Activated gamma-delta T cell treated with anti-CD3 and anti-CD28 coated beads, Interleukin-2, amount 50 U/mL, for 16 hours (primary cell): ENCODE data around the gene C1QTNF9.
"Not testable (repeated sequence)": the region's sequence is repeated elsewhere in the genome, so short reads cannot be mapped to it uniquely, and the experiment has no call there.

Experiments used
- DNase-seq: peaks from one replicate; pipeline ENCODE4 v3.0.0-alpha.2; 2020; ENCODE audit warnings: low read depth

C1QTNF9 gene, protein sequence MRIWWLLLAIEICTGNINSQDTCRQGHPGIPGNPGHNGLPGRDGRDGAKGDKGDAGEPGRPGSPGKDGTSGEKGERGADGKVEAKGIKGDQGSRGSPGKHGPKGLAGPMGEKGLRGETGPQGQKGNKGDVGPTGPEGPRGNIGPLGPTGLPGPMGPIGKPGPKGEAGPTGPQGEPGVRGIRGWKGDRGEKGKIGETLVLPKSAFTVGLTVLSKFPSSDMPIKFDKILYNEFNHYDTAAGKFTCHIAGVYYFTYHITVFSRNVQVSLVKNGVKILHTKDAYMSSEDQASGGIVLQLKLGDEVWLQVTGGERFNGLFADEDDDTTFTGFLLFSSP

GRCh38 chr13:24309300-24309699 lies at the start of gene C1QTNF9:
Gene C1QTNF9 (plus strand): TSS chr13:24309580. CDS start chr13:24316004, 6,424 bp downstream.
- DNase-seq = not testable (repeated sequence)

DNA sequence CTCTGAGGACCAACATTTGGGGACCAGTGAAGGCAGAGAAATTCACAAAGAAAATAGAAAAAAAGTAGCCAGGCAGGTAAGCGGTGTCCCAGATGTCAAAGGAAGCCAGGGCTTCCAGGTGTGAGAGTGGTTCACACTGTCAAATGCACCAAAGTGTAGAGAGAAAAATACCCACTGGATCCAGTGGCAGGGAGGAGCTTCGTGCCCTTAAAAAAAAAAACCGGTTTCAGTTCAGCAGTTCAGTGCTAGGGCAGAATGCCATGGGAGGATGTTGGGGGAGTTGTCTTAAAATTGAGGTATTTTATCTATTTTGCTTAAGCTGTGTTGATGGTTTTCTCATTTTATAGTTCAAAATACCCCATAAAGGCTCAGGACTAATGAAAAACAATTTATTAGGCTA lies 47.8 kb upstream of the C1QTNF9 start:
- DNase-seq = no peak

GRCh38 chr13:24263632-24264031 lies 45.7 kb upstream of the C1QTNF9 start:
- no peak for DNase-seq

DNA sequence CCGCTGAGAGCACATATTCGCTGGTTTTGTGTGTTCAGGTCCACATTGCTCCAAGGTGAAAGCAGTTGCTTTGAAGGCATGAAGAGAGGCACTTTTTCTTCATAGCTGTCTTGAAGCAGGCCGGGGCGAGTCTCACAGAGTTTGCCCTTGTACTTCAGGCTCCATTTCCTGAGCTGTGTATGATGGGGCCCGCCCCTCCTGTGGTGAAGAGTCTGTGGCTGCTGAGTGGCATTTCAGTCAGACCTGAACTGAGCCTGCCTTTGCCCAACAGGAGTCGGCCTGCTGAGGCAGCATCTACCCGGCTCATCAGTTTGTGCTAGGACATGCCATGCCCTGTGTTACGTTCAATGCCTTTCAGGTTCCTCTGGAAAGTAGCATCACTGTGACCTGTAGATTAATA lies 44.4 kb upstream of the C1QTNF9 start:
- DNase-seq = peak; percentile 68

- no peak for DNase-seq
These were observed 43.9 kb upstream of the C1QTNF9 start for GRCh38 chr13:24265453-24265852.

- no peak for DNase-seq
These were observed 42.1 kb upstream of the C1QTNF9 start for GRCh38 chr13:24267274-24267673.

GRCh38 chr13:24267801-24268200 lies 41.6 kb upstream of the C1QTNF9 start:
- DNase-seq = no peak

DNA sequence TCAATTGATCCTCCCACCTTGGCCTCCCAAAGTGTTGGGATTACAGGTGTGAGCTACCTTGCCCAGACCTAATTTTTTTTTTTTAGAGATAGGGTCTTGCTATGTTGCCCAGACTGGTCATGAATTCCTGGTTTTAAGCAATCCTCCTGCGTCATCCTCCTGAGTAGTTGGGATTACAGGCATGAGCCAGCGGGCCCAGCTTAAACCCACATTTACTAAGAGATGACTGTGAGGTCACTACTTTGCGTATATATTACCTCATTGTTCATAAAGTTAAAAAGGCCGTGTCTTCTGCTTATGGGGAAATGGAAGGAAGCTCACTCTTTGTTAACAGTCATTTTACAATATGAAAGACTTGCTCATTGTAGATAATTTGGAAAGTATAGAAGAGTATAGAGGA lies 39.6 kb upstream of the C1QTNF9 start:
- DNase-seq = no peak

GRCh38 chr13:24270639-24271141 lies 38.7 kb upstream of the C1QTNF9 start:
- DNase-seq = no peak

DNA sequence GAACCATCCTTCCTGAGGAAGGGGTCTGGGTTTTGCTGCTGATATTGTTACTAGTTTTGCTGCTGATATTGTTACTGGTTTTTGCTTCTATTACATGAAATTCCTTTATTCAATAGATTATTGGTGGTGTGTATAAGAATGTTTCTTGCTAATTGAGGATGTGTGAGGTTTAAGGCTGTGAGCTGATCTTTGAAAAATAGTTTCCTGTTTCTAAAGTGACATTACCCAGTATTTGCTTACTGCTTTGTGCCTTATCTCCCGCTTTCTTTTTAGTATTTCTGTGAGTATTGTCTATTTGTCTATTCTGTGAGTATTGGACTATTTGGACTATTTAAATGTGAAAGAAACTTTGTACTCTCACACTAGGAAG lies 38.2 kb upstream of the C1QTNF9 start:
- DNase-seq = no peak

DNA sequence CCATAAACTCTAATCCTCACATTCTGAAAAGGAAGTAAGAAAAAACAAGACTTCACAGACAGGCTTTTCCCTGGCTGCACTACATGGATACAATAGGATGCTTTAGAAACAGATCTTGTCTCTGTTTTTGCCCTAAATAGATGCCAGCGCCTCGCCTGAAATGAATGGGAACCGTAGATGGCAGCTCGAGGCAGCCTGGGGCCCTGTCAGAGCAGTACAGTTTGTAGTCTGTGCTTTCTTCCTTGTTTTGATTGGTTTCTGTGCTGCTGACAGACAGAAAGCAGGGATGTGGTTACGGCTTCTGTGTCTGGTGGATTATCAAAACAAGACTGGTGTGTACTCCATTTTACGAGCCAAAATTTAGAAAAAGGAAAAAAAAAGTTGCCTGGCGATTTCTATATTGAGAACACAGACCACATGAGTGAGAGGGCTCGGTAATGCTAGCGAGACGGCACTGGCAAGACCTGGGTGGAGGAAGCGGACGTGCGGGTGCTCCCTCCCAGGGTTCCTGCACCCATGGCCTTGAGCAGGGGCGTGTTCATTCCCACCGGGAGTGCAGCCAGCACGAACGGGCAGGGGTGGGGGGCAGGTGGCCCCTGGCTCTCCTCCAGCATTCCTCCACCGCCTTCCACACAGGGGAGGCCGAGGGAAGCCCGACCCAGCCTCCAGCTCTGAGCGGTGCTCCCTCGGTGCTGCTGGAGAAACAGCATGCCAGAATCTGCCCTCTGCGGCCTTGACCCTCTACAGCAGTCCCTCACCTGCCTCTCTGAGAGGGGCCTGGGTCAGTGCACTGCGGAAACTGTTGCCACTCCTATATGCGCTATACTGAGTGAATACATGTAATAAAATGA lies 37.6 kb upstream of the C1QTNF9 start:
- no peak for DNase-seq

- DNase-seq = no peak
These were observed 36.8 kb upstream of the C1QTNF9 start for GRCh38 chr13:24272452-24273161.

GRCh38 chr13:24273926-24274325 lies 35.5 kb upstream of the C1QTNF9 start:
- DNase-seq = no peak

DNA sequence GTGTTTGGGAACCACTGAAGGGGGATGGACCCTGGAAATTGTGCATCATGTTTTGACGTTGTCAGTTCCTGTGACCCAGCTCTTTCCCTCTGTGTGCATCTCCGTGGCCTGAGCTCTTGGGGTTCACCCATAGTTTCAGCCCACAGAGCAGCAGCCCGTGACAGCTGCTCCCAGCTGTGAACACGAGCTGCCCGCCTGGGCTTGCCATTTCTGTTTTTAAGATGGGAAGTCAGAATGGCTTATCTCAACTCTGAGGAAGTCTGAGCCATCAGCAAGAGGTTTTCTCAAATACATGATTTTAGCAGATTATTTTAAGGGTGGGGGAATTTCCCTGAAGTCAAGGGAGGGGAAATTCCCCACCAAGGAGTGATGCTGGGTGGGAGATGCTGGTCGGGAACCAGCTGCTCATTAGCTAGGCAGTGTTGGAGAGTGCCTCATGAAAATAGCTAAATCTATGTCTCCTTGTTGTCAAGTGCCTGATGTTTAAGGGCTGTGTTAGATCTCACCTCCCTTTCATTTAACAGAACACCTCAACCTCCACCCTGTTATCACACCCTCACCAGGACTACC lies 34.8 kb upstream of the C1QTNF9 start:
- peak; percentile 46 for DNase-seq

GRCh38 chr13:24275041-24275440 lies 34.3 kb upstream of the C1QTNF9 start:
- no peak for DNase-seq

DNA sequence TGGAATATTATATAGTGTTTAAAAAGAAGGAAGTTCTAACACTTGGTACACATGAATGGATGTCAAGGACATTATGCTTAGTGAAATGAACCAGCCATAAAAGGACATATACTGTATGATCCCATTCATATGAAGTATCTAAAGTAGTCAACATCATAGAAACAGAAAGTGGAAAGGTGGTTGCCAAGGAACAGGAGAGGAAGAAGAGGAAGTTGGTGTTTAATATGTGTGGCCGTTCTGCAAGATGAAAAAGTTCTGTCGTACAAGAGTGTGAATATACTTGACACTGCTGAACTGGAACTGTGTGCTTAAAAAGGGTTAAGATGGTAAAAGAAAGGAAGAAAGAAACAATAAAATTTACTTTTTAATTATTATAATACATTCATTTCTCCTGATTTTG lies 33.1 kb upstream of the C1QTNF9 start:
- DNase-seq = no peak

DNA sequence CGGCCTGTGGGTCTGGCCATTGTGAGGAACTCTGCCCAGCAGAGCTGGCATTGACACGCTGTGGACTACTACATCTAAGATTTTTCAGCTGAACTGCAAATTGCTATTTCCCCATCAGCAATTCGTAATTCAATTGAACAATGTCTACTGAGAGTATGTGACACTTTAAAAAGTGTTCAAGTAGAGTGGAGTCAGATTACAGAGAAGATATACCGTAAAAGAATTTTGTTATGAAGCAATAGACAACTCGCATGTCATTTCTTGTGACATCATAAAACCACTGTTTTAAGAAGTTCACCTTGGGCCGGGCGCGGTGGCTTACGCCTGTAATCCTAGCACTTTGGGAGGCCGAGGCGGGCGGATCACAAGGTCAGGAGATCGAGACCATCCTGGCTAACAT lies 32.5 kb upstream of the C1QTNF9 start:
- DNase-seq = no peak

DNA sequence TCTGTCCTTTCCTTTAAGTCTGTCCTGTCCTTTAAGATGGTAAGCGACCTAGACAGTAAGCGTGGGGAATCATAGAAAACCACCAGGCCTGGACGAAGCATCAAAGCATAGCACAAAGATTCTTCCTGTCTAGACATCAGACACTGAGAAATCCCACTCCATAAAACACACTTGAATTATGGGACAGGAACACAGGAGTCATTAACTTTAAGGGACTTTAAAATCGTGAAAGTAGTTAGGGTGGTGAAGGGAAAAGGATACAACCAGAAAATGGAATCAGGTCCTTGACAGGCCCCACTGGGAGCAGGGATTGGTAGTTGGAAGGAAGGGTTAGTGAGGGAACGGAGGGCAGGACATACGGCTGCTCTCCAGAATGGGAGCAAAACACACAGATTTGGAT lies 31.6 kb upstream of the C1QTNF9 start:
- no peak for DNase-seq

DNA sequence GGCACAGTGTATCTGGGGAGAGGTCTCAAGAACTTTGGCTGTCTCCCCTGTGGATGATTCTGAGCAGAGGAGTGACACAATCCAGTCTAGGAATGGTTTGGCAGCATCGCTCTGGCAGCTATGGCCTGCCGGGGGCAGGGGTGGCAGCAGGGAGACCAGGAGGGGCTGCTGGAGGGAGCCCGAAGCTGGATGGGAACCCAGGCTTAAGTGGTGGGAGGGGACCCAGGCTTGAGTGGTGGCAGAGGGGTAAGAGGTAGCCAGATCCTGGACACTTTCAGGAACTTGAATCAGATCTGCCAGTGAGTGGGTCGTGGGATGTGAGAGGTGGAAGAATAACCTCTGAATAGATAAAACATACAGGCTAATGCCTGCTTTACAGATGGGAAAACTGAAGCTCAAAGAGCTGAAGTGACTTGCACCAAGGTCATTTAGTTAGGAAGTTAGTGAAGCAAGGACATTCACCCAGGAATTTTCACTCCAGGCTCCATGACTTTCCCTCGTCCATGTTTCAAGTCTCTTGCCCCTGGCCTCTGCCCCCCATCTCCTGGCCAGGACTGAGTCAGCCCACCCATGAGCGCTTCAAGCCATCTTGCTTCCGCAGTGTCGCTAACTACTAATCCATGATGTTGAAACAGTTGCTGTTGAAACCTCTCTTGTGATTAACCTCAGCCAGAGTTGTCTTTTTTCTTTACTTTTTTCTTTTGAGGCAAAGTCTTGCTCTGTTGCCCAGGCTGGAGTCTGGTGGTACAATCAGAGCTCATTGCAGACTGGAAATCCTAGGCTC lies 29.9 kb upstream of the C1QTNF9 start:
- no peak for DNase-seq

DNA sequence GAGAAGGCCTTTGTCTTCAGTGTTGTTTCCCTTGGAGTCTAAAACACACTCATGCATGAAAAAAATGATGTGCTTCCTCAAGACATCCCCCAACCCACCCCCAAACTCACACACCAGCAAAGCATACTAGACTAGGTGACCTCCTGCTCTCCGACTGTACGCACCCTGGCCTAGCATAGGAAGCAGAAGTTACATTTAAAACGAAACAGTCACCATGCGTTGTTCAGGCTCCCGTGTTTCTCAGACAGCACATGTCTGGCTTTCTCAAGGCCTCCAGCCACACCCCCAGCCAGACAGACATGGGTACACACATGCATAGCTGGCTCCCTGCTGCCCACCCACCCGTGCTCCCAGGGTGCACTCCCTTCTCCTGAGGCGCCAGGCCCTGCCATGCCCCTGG lies 28.7 kb upstream of the C1QTNF9 start:
- no peak for DNase-seq

- DNase-seq = no peak
These were observed 28.0 kb upstream of the C1QTNF9 start for GRCh38 chr13:24281188-24282008.
